ENCODE results near the gene ZNF277.

- TF ChIP-seq EZH2 (IDR thresholded peaks at IDR 0.05; ENCODE audit: low read depth) = no peak
- TF ChIP-seq CTCF (conservative IDR thresholded peaks at IDR 0.05) = no peak
These were observed 9.2 kb upstream of the ZNF277 start for GRCh38 chr7:112197322-112197721.
